ENCODE measurements around the gene RNF186. TPM values are rescaled to one million over a fixed set of nuclear protein-coding genes. Genes with fewer than 3 reads are reported as not detected.

Gene RNF186
- total RNA-seq, 4 donors from 2014 or later = 0.24 TPM; not detected in 3

DNA sequence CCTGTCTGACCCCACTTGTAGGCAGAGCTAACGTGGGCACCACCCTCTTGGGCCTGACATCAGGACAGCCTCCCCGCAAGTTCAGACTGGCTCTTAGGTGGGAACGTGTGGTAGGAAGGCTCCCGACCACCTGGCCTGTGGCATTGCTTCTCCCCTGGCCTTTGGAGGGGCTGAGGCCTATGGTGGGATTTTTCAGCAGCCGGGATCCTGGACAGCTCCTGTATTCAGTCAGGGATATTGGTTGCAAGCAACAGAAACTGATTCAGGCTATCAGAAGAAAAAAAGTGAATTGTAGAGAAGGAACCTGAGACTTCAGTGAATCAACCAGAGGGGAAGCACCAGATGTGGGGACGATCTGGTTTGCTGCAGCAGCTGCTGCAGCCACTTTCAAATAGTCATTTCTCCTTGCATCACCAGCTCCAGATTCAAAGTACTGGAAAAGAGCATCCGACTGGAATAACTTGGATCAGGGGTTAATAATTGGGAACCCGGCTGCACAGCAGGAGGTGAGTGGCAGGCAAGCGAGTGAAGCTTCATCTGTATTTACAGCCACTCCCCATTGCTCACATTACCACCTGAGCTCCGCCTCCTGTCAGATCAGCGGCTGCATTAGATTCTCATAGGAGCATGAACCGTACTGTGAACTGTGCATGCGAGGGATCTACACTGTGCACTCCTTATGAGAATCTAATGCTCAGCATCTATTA, 5.9 kb downstream of the RNF186 start:
- Histone ChIP-seq H3K4me1 (no peaks in the 10 kb centered on the region), H3K27ac (no peak overlapping the region), H3K4me3 (no peak overlapping the region), H3K27me3 (peaks cover 0 to 12% (median 0%) of the 10 kb centered on the region in 3 donors), H3K9me3 (no peaks in the 10 kb centered on the region), H3K36me3 (no peaks in the 10 kb centered on the region)
- DNase-seq = no peak
- no peak for ATAC-seq
- in situ Hi-C loops (cut with MboI; ENCODE audit: low sequenced_read_pairs in 4 of 4) = no loop called here
- no peak for TF ChIP-seq POLR2A (IDR thresholded peaks at IDR 0.05)
- TF ChIP-seq, protein P1, sequence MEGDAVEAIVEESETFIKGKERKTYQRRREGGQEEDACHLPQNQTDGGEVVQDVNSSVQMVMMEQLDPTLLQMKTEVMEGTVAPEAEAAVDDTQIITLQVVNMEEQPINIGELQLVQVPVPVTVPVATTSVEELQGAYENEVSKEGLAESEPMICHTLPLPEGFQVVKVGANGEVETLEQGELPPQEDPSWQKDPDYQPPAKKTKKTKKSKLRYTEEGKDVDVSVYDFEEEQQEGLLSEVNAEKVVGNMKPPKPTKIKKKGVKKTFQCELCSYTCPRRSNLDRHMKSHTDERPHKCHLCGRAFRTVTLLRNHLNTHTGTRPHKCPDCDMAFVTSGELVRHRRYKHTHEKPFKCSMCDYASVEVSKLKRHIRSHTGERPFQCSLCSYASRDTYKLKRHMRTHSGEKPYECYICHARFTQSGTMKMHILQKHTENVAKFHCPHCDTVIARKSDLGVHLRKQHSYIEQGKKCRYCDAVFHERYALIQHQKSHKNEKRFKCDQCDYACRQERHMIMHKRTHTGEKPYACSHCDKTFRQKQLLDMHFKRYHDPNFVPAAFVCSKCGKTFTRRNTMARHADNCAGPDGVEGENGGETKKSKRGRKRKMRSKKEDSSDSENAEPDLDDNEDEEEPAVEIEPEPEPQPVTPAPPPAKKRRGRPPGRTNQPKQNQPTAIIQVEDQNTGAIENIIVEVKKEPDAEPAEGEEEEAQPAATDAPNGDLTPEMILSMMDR (IDR thresholded peaks at IDR 0.05 in 4 of 5, conservative IDR thresholded peaks at IDR 0.05 in 1 of 5) = no peak
- intact Hi-C loops (cut with DNase I; ENCODE audit: low total_unique reads) = no loop called here

DNA sequence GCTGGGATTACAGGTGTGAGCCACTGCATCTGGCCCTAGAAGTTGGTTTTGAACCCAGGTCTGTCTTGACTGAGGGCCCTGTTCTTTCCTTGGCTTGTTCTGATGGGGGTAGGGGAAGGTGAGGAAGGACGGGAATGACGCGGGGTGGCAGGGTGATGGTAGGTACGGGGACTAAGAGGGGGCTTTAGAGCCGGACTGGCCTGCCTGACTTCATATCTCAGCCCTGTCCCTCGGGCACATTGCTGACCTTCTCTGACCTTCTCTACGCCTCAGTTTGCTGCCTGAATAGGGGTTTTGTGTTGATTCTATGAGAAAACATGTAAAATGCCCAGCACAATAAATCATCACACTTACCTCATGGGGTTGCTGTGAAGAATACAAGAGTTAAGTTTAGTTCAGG, 6.7 kb downstream of the RNF186 start:
- Histone ChIP-seq H3K27ac (no peak overlapping the region), H3K27me3 (peaks cover 0 to 4% (median 0%) of the 10 kb centered on the region in 3 donors), H3K9me3 (no peaks in the 10 kb centered on the region), H3K36me3 (no peaks in the 10 kb centered on the region), H3K4me1 (no peaks in the 10 kb centered on the region), H3K4me3 (no peak overlapping the region)
- in situ Hi-C loops (cut with MboI; ENCODE audit: low sequenced_read_pairs in 4 of 4) = no loop called here
- DNase-seq (no peak), ATAC-seq (no peak)
- intact Hi-C loops (cut with DNase I; ENCODE audit: low total_unique reads) = no loop called here
- TF ChIP-seq POLR2A (IDR thresholded peaks at IDR 0.05) = no peak
- TF ChIP-seq, protein P1 (IDR thresholded peaks at IDR 0.05 in 4 of 5, conservative IDR thresholded peaks at IDR 0.05 in 1 of 5) = no peak

DNA sequence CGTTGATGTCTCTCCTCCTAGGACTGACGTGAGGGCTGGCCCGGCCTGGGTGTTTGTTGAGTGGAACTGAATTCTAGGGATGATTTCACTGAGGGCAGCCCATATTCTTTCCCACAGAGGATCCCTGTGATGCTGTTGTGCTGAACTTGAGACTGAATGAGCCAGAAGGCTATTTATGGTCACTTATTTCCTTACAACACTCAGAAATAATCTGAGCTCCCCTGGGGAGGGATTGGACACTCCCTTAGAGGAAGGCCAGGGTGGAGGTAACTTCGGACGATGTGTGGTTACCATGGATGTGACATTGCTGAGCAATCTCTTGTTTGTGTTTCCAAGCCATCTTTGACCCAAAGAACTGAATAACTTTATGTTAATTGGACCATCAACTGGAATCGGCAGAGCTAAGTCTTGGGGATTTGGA, 10.2 kb downstream of the RNF186 start:
- H3K27ac ChIP-seq = peak overlapping the region in 1 of 4 donors; percentile 34
- TF ChIP-seq POLR2A (IDR thresholded peaks at IDR 0.05) = no peak
- TF ChIP-seq, protein P1 (IDR thresholded peaks at IDR 0.05 in 4 of 5, conservative IDR thresholded peaks at IDR 0.05 in 1 of 5) = no peak
- H3K4me3 ChIP-seq = no peak overlapping the region
- ATAC-seq (no peak), DNase-seq (no peak)
- intact Hi-C loops (cut with DNase I; ENCODE audit: low total_unique reads) = no loop called here
- H3K9me3 ChIP-seq = no peaks in the 10 kb centered on the region
- no peaks in the 10 kb centered on the region for H3K27me3 ChIP-seq
- peaks cover 0 to 7% of the 10 kb centered on the region in 2 donors for H3K4me1 ChIP-seq
- in situ Hi-C loops (cut with MboI; ENCODE audit: low sequenced_read_pairs in 4 of 4) = no loop called here
- no peaks in the 10 kb centered on the region for H3K36me3 ChIP-seq

DNA sequence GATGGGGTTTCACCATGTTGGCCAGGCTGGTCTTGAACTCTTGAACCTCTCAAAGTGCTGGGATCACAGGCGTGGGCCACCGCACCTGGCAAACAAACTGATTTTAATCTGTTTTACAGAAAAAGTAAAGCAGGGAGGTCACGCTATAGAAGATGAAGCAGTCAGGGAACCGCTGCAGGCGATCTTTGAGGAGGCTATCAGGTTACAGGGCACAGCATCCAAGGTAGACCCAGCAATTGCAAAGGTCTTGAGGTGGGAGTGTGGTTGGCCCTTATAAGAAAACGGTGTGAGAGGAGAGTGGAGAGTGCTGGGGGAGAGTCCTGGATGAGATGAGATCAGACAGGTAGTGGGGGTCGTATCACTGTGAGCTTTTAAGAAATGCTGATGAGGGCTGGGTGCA, 12.8 kb downstream of the RNF186 start:
- Histone ChIP-seq H3K36me3 (no peaks in the 10 kb centered on the region), H3K27ac (no peak overlapping the region), H3K4me3 (no peak overlapping the region), H3K9me3 (no peaks in the 10 kb centered on the region), H3K4me1 (peaks cover 0 to 7% of the 10 kb centered on the region in 2 donors), H3K27me3 (no peaks in the 10 kb centered on the region)
- DNase-seq = no peak
- intact Hi-C loops (cut with DNase I; ENCODE audit: low total_unique reads) (no loop called here), in situ Hi-C loops (cut with MboI; ENCODE audit: low sequenced_read_pairs in 4 of 4) (no loop called here)
- no peak for TF ChIP-seq POLR2A (IDR thresholded peaks at IDR 0.05)
- TF ChIP-seq, protein P1 (IDR thresholded peaks at IDR 0.05 in 4 of 5, conservative IDR thresholded peaks at IDR 0.05 in 1 of 5) = no peak
- no peak for ATAC-seq

Data from gastrocnemius medialis (tissue), 4 donors.